H1 (cell line): ENCODE data around the gene HS6ST3. TPM values are rescaled to one million over a fixed set of nuclear protein-coding genes. Genes with fewer than 3 reads are reported as not detected.

ENCODE experiments used
- CTCF ChIA-PET: fragments of 300-600 bp; sonication (Branson Sonifier 250); formaldehyde crosslinking; loops from one replicate; lab custom pipeline; 2021; ENCODE audit not compliant: partially characterized antibody; lab: Charles Lee
- POLR2A ChIA-PET: fragments of 300-600 bp; sonication (Branson Sonifier 250); formaldehyde crosslinking; loops from one replicate; lab custom pipeline; 2021; ENCODE audit warnings: inconsistent platforms; ENCODE audit not compliant: partially characterized antibody; lab: Charles Lee
- DNase-seq, 2 experiments: peaks; one replicate each; pipeline versions ENCODE4 v3.0.0 to v3.0.0-alpha.2; 2010 to 2022; ENCODE audit warnings: low spot score in 2 of 2, low read depth in 1 of 2, mixed read lengths in 1 of 2
- FAIRE-seq: peaks from 2 replicates; lab custom pipeline; 2011; peaks lifted over from hg19 to GRCh38; lab: Jason Lieb, UNC
- H2AFZ ChIP-seq: 2 replicates; pipeline ENCODE4 v1.8.1; 2012; ENCODE audit warnings: low read length, inconsistent platforms
- H2AK5ac ChIP-seq: 2 replicates; pipeline ENCODE4 v1.6.1; 2013; ENCODE audit warnings: low read depth, low read length
- H2BK120ac ChIP-seq: replicated peaks from 2 replicates; pipeline ENCODE3; 2013; ENCODE audit warnings: low read depth, low read length, inconsistent platforms
- H2BK12ac ChIP-seq: 2 replicates; pipeline ENCODE4 v1.6.1; 2013; ENCODE audit warnings: low read depth, low read length
- H2BK15ac ChIP-seq: 2 replicates; pipeline ENCODE4 v1.6.1; 2013; ENCODE audit warnings: low read length
- H2BK20ac ChIP-seq: 2 replicates; pipeline ENCODE4 v1.6.1; 2013; ENCODE audit warnings: low read length
- H2BK5ac ChIP-seq: 2 replicates; pipeline ENCODE4 v1.6.1; 2013; ENCODE audit warnings: low read depth, low read length
- H3K14ac ChIP-seq: 2 replicates; pipeline ENCODE4 v1.6.1; 2013; ENCODE audit warnings: inconsistent platforms; ENCODE audit not compliant: insufficient read length
- H3K18ac ChIP-seq: 2 replicates; pipeline ENCODE4 v1.6.1; 2013; ENCODE audit warnings: low read length; ENCODE audit errors: extremely low read depth
- H3K23ac ChIP-seq: 2 replicates; pipeline ENCODE4 v1.6.1; 2013; ENCODE audit warnings: inconsistent platforms; ENCODE audit not compliant: insufficient read length
- H3K23me2 ChIP-seq: 2 replicates; pipeline ENCODE4 v1.6.1; 2013; ENCODE audit warnings: low read depth, low read length
- H3K27ac ChIP-seq: 2 replicates; pipeline ENCODE4 v1.6.1; 2011; ENCODE audit warnings: low read depth, low read length, inconsistent platforms
- H3K27me3 ChIP-seq, 4 experiments: replicated peaks in 1 of 4; 1 replicate in 1 of 4; 2 replicates in 3 of 4; pipeline versions ENCODE4 v1.6.1 to v1.8.1; 2011 to 2013; ENCODE audit warnings: low read length in 3 of 4, mild to moderate bottlenecking in 3 of 4, inconsistent platforms in 2 of 4, mixed read lengths in 2 of 4, moderate library complexity in 1 of 4; ENCODE audit not compliant: control insufficient read depth in 3 of 4, insufficient read depth in 3 of 4; ENCODE audit errors: extremely low read depth in 1 of 4
- H3K36me3 ChIP-seq, 4 experiments: 2 replicates each; pipeline versions ENCODE4 v1.6.1 to v1.8.1; 2011 to 2013; ENCODE audit warnings: mild to moderate bottlenecking in 4 of 4, low read length in 3 of 4, moderate library complexity in 2 of 4, control low read depth in 1 of 4, inconsistent platforms in 1 of 4; ENCODE audit not compliant: insufficient read depth in 4 of 4, control insufficient read depth in 2 of 4
- H3K4ac ChIP-seq: replicated peaks from 2 replicates; pipeline ENCODE3; 2013; ENCODE audit warnings: low read length, low read depth, mixed read lengths, inconsistent platforms; ENCODE audit not compliant: insufficient read length
- H3K4me1 ChIP-seq, 4 experiments: replicated peaks in 1 of 4; 1 replicate in 1 of 4; 2 replicates in 3 of 4; pipeline versions ENCODE4 v1.6.1 to v1.8.1; 2011 to 2013; ENCODE audit warnings: low read length in 3 of 4, inconsistent platforms in 2 of 4, mixed read lengths in 1 of 4; ENCODE audit not compliant: insufficient read depth in 4 of 4, control insufficient read depth in 3 of 4
- H3K4me2 ChIP-seq, 2 experiments: 2 replicates each; pipeline versions ENCODE4 v1.6.1 to v1.8.1; 2011 to 2013; ENCODE audit warnings: low read depth in 2 of 2, low read length in 2 of 2, control low read depth in 1 of 2, inconsistent platforms in 1 of 2, mild to moderate bottlenecking in 1 of 2; ENCODE audit not compliant: insufficient read depth in 1 of 2
- H3K4me3 ChIP-seq, 4 experiments: fragments of 200-600, 300-600 bp in 1 of 4; sonication (generic), shearing (Covaris generic), sonication (Bioruptor Twin) in 1 of 4; 2 replicates each; pipeline versions ENCODE4 v1.5.1 to v1.8.1; 2011 to 2016; ENCODE audit warnings: low read length in 4 of 4, low read depth in 3 of 4, control low read depth in 2 of 4, inconsistent platforms in 2 of 4, mild to moderate bottlenecking in 2 of 4, mixed read lengths in 1 of 4, moderate library complexity in 1 of 4; ENCODE audit not compliant: insufficient read depth in 2 of 4; ENCODE audit errors: extremely low read depth in 1 of 4
- H3K56ac ChIP-seq: replicated peaks from 2 replicates; pipeline ENCODE3; 2013; ENCODE audit warnings: low read depth, mild to moderate bottlenecking, mixed read lengths, low read length, inconsistent platforms; ENCODE audit not compliant: insufficient read length
- H3K79me1 ChIP-seq: 2 replicates; pipeline ENCODE4 v1.6.1; 2013; ENCODE audit warnings: low read depth, low read length, control low read depth
- H3K79me2 ChIP-seq, 2 experiments: 2 replicates each; pipeline versions ENCODE4 v1.6.1 to v1.8.1; 2012 to 2013; ENCODE audit warnings: low read length in 2 of 2, mild to moderate bottlenecking in 2 of 2, inconsistent platforms in 1 of 2; ENCODE audit not compliant: insufficient read depth in 2 of 2, control insufficient read depth in 1 of 2
- H3K9ac ChIP-seq, 4 experiments: replicated peaks in 1 of 4; 1 replicate in 1 of 4; 2 replicates in 3 of 4; pipeline versions ENCODE4 v1.6.1 to v1.8.1; 2011 to 2013; ENCODE audit warnings: low read depth in 3 of 4, low read length in 3 of 4, control low read depth in 2 of 4, mild to moderate bottlenecking in 2 of 4, moderate library complexity in 2 of 4, inconsistent platforms in 1 of 4; ENCODE audit errors: extremely low read depth in 1 of 4
- H3K9me3 ChIP-seq, 2 experiments: 2 replicates each; pipeline versions ENCODE4 v1.6.1 to v1.8.1; 2012 to 2013; ENCODE audit warnings: mild to moderate bottlenecking in 2 of 2, moderate library complexity in 2 of 2, control low read depth in 1 of 2, inconsistent platforms in 1 of 2, low read depth in 1 of 2, low read length in 1 of 2, mixed read lengths in 1 of 2; ENCODE audit not compliant: insufficient read depth in 2 of 2
- H4K20me1 ChIP-seq, 2 experiments: replicated peaks in 1 of 2; 2 replicates each; pipeline versions ENCODE3 to v1.8.1; 2011 to 2013; ENCODE audit warnings: inconsistent platforms in 2 of 2, low read length in 2 of 2, mild to moderate bottlenecking in 1 of 2; ENCODE audit not compliant: insufficient read depth in 2 of 2, control insufficient read depth in 1 of 2
- H4K5ac ChIP-seq: 2 replicates; pipeline ENCODE4 v1.6.1; 2013; ENCODE audit warnings: low read length, low read depth, mixed read lengths, inconsistent platforms; ENCODE audit not compliant: insufficient read length
- H4K8ac ChIP-seq: 2 replicates; pipeline ENCODE4 v1.8.0; 2013; ENCODE audit warnings: mild to moderate bottlenecking, moderate library complexity, low read length, inconsistent platforms; ENCODE audit not compliant: insufficient read depth; ENCODE audit errors: extremely low read depth
- H4K91ac ChIP-seq: replicated peaks from 2 replicates; pipeline ENCODE3; 2013; ENCODE audit warnings: low read length, mixed read lengths, inconsistent platforms; ENCODE audit not compliant: insufficient read length
- ATF2 ChIP-seq: IDR thresholded peaks from 2 replicates; pipeline ENCODE4 v1.6.1; 2012; ENCODE audit warnings: low read length, inconsistent platforms
- CREB1 ChIP-seq: IDR thresholded peaks from 2 replicates; pipeline ENCODE4 v1.6.1; 2012; ENCODE audit warnings: inconsistent platforms
- EZH2 ChIP-seq: fragments of 200-600 bp; sonication (generic); IDR thresholded peaks from 2 replicates; pipeline ENCODE4 v1.7.1; 2012; ENCODE audit warnings: low read depth, mild to moderate bottlenecking, moderate library complexity, low read length, inconsistent platforms; ENCODE audit not compliant: severe bottlenecking
- FOSL1 ChIP-seq: IDR thresholded peaks from 2 replicates; pipeline ENCODE4 v1.6.1; 2011; ENCODE audit warnings: mild to moderate bottlenecking, low read depth, low read length, moderate library complexity; ENCODE audit not compliant: insufficient read depth
- POLR2A ChIP-seq, 2 experiments: IDR thresholded peaks; 1 replicate in 1 of 2; 2 replicates in 1 of 2; pipeline ENCODE4 v1.6.1; 2011; ENCODE audit warnings: low read depth in 2 of 2, low read length in 2 of 2, mild to moderate bottlenecking in 2 of 2; ENCODE audit errors: control extremely low read depth in 1 of 2
- POLR2AphosphoS5 ChIP-seq: IDR thresholded peaks from 2 replicates; pipeline ENCODE4 v1.6.1; 2011; ENCODE audit warnings: low read depth, low read length
- SIX5 ChIP-seq: IDR thresholded peaks from 2 replicates; pipeline ENCODE4 v1.6.1; 2011; ENCODE audit warnings: mild to moderate bottlenecking, low read depth, low read length
- TAF1 ChIP-seq: IDR thresholded peaks from 2 replicates; pipeline ENCODE4 v1.6.1; 2011; ENCODE audit warnings: mild to moderate bottlenecking, low read depth, low read length
- YY1 ChIP-seq: IDR thresholded peaks from 2 replicates; pipeline ENCODE4 v1.6.1; 2011; ENCODE audit warnings: low read depth, mild to moderate bottlenecking, low read length
- WGBS, 2 experiments: shearing (Covaris generic) in 1 of 2; methylation state at CpG; one replicate each; pipeline versions ENCODE4 v1.1.6 to v1.1.7; 2013 to 2015; ENCODE audit warnings: low lambda C conversion rate in 2 of 2, mixed read lengths in 2 of 2, inconsistent platforms in 1 of 2, low coverage in 1 of 2, missing lambda C conversion rate in 1 of 2; ENCODE audit not compliant: insufficient replicate concordance in 2 of 2, insufficient coverage in 1 of 2, insufficient read length in 1 of 2; ENCODE audit errors: extremely low coverage in 1 of 2, missing lambda C conversion rate in 1 of 2; 5-methylcytosine and 5-hydroxymethylcytosine counted together
- polyA plus RNA-seq, 7 experiments: library from polyadenylated mRNA; depleted of rRNA in 3 of 7; stranded (reverse) in 5 of 7; unstranded in 2 of 7; fragments of >200 nt in 5 of 7; fragments of 200-250 nt in 2 of 7; gene quantifications; 1 replicate in 5 of 7; 2 replicates in 1 of 7; 4 replicates in 1 of 7; pipeline versions ENCODE4 v1.2.1 to v1.2.3, GENCODE V29; 2011 to 2013; ENCODE audit warnings: missing spikeins in 2 of 7, mixed read lengths in 2 of 7
- total RNA-seq: library from RNA; stranded (reverse); fragmentation: NEBNext Ultra II Directional; extraction: Animal tissue kit (Norgen Biotek cat#: 25700); gene quantifications from 2 replicates; pipeline ENCODE4 v1.2.1, GENCODE V29; 2021

Gene HS6ST3
- total and polyA plus RNA-seq, 2 of the 8 experiments (the other 6 are each of a cell fraction or from before 2014, with no cell fraction given), result 0.45 to 1.2 TPM

- Histone ChIP-seq H4K5ac (no peak overlapping the region), H3K14ac (no peak overlapping the region), H2AFZ (peak overlapping the region; percentile 97), H2BK12ac (no peak overlapping the region), H2BK20ac (no peak overlapping the region), H3K79me2 (no peaks in the 10 kb centered on the region), H3K27ac (no peak overlapping the region), H3K79me1 (no peaks in the 10 kb centered on the region), H3K4me2 (no peak overlapping the region), H3K23me2 (no peaks in the 10 kb centered on the region), H3K4me1 (peaks cover 0 to 4% (median 0%) of the 10 kb centered on the region in 4 experiments; a peak in 1 of 7 replicates), H2BK5ac (no peak overlapping the region), H3K18ac (no peak overlapping the region), H3K9ac (no peak overlapping the region; a peak in 1 of 7 replicates), H3K27me3 (no peaks in the 10 kb centered on the region), H3K56ac (no peak overlapping the region), H3K4ac (no peak overlapping the region), H2AK5ac (no peak overlapping the region), H4K91ac (no peak overlapping the region), H4K20me1 (no peaks in the 10 kb centered on the region), H2BK120ac (no peak overlapping the region), H3K4me3 (no peak overlapping the region), H3K23ac (no peak overlapping the region), H3K9me3 (no peaks in the 10 kb centered on the region), H4K8ac (peak overlapping the region; percentile 7), H2BK15ac (no peak overlapping the region), H3K36me3 (no peaks in the 10 kb centered on the region)
- ChIA-PET POLR2A (no interaction called here), CTCF (interaction anchor here (0.8 to 1.1 kb wide), 2 partner anchors 23 to 336 kb away, joined by 3 read pairs; no protein-coding TSS in a partner anchor)
- FAIRE-seq (no peak), DNase-seq (no peak)
- TF ChIP-seq SIX5 (no peak), EZH2 (no peak), TAF1 (no peak), POLR2AphosphoS5 (no peak), FOSL1 (no peak), ATF2 (no peak), CREB1 (no peak), YY1 (no peak), POLR2A (IDR thresholded peaks at IDR 0.05; ENCODE audit: control extremely low read depth in 1 of 2, low read depth in 2 of 2, low read length in 2 of 2) (no peak)
- WGBS, 2 experiments, result 99% methylated on average over 6 of the region's 6 CpGs; no CpG with 5 or more reads in 1 of the 2 experiments
Measured at GRCh38 chr13:96481482-96481881, 391.6 kb downstream of the HS6ST3 start.
